Esophagus mucosa (tissue), 1 donor: Measurements from ENCODE around the gene RRAD. TPM values are rescaled to one million over a fixed set of nuclear protein-coding genes. Genes with fewer than 3 reads are reported as not detected.
"Not testable (repeated sequence)": the region's sequence is repeated elsewhere in the genome, so short reads cannot be mapped to it uniquely, and the experiment has no call there.

ENCODE experiments used
- ATAC-seq: fragments of 200-7000 bp; cut with Tn5 transposase; one replicate; pipeline ENCODE4 v1.9.1; 2020
- total RNA-seq: library from RNA; stranded (reverse); gene quantifications from one replicate; pipeline ENCODE4 v1.2.4, GENCODE V29; 2023
- donor health status: DM: yes; HTN: yes; CAD: no.

The RRAD gene
- total RNA-seq, 1 donor from 2014 or later, result 59.1 TPM

DNA sequence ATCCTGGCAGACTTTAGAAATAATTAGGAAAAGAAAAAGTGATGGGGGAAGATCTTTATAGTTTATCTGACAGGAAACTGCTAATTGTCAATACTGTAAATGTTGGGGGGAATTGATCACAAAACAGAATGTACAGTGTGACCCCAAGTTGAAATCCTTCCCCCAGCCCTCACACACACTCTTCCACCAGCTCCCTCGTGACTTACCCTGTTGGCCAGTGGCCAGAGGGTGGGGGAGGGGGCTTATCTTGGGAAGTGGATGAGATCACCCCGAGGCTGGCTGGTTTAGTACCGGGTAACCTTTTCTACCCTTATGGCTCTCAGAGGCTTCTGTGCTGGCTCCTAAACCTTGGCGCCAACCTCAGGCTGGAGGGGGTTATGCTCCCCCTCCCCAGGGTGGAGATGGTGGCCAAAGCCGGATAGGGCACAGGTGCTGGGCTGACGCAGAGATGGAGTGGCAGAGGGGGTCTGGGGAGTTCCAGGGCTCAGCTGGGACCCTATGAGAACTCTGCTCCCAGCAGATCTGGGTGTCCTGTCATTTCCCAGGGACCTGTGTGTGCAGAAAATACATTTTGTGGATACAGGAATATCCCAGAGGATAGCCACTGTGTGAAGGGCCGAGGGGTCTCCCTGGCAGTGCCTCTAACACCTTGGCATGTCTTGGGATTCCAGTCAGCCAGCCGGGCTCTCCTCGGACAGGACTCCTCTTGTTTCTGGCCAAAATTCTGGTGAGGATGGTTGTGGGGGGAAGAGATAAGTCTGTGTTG is 25.2 kb downstream of the RRAD start:
- ATAC-seq, result peak; percentile 2

GRCh38 chr16:66899310-66899944 is 25.9 kb downstream of the RRAD start:
- no peak for ATAC-seq

DNA sequence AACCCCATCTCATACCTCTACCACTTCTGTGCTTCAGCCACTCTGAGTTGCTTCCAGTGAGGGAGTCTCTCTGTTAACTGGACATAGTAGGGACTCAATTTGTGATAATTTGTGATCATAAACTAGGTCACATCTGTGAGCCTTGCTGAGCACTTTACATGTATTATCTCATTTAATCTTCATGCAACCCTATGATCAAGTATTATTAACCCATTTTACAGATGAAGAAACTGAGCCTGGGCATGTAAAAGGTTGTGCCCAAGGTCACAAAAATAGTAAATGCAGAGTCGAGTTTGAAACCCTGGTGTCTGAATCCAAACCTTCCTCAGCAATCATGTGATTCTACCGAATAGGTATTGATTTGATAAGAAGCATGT is 26.4 kb downstream of the RRAD start:
- ATAC-seq, result no peak

DNA sequence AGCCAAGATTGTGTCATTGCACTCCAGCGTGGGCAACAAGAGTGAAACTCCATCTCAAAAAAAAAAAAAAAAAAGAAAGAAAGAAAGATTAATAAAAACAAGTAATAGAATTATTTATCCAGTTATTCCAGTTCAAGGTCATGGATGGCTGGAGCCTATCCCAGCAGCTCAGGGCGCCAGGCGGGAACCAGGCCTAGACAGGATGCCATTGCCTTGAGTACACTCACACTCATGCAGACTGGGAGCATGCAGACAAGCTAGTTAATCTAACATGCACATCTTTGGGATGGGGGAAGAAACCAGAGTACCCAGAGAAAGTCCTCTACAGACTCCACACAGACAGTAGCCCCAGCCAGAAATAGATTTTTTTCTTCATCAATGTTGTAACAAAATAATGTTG is 27.1 kb downstream of the RRAD start:
- ATAC-seq, result peak; percentile 87

GRCh38 chr16:66896682-66897081 is 28.7 kb downstream of the RRAD start:
- ATAC-seq, result not testable (repeated sequence)

DNA sequence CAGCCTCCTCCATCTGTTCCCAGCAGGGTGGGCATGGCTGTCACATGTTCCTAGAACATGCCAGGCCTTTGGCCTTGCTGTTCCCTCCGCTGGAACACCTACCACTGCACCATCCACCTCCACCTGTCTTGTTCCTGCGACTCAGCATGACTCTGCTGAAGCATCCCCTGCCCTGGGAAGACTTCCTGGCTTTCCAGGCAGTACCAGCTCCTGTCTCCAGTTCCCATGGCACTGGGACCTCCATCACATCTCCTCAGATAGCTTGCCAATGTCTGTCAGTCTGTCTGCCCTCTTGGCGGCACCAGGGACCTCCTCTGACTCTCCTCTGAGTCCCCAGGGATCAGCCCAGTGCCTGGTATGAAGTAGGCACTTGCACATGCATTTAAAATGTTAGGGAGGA is 29.3 kb downstream of the RRAD start:
- peak; percentile 20 for ATAC-seq

- ATAC-seq, result no peak
Measured at GRCh38 chr16:66895689-66895979, 29.7 kb downstream of the RRAD start.

GRCh38 chr16:66894948-66895688 is 30.2 kb downstream of the RRAD start:
- ATAC-seq, result peak; percentile 58

GRCh38 chr16:66894055-66894454 is 31.3 kb downstream of the RRAD start:
- ATAC-seq, result no peak

DNA sequence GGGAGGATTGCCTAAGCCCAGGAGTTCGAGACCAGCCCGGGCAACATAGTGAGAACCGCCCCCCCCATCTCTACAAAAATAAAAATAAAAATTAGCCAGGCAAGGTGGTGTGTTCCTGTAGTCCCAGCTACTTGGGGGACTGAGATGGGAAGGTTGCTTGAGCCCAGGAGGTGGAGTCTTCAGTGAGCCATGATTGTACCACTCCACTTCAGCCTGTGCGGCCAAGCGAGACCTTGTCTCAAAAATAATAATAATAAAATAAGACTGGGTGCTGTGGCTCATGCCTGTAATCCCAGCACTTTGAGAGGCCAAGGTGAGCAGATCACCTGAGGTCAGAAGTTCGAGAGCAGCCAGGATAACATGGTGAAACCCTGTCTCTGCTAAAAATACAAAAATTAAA is 33.5 kb downstream of the RRAD start:
- ATAC-seq, result no peak

DNA sequence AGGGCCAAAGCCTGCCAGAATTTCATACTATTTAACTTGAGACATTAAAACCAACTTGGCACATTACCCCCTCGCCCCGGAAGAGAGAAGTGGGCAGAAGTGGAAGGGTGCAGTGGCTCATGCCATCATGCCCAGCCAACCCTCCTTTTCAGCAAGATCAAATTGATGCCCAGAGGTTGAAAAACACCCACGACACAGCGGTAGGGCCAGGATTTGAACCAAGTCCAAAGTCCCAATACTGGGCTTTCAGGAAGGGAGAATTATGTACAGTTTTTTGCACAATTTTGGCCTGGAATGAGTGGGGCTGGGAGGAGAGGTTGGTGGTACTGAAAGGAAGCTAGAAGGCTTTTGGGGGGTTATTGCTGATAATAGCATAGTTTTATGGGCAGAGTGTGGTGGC is 34.0 kb downstream of the RRAD start:
- no peak for ATAC-seq

DNA sequence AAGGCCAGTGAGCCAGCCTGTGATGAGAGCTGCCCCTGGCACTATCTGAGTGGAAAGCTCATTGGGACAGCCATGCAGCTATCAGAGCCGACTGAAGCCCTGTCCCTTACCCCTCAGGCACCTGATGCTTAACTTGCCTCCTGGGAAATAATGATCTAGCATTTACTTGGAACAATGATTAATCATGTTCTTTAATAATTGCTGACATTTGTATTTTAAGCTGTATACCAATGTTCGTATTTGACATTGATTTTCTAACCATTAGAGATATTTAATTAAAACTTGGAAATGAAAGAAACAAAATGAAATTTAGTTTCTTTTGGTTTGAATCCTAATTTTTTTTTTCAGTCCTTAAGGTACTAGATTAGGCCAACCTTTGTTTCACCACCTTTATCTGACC is 34.5 kb downstream of the RRAD start:
- no peak for ATAC-seq

GRCh38 chr16:66889622-66890021 is 35.7 kb downstream of the RRAD start:
- ATAC-seq, result peak; percentile 29

GRCh38 chr16:66888647-66889615 is 36.4 kb downstream of the RRAD start:
- ATAC-seq, result peak; percentile 27

- ATAC-seq, result no peak
Measured at GRCh38 chr16:66886914-66887313, 38.4 kb downstream of the RRAD start.

DNA sequence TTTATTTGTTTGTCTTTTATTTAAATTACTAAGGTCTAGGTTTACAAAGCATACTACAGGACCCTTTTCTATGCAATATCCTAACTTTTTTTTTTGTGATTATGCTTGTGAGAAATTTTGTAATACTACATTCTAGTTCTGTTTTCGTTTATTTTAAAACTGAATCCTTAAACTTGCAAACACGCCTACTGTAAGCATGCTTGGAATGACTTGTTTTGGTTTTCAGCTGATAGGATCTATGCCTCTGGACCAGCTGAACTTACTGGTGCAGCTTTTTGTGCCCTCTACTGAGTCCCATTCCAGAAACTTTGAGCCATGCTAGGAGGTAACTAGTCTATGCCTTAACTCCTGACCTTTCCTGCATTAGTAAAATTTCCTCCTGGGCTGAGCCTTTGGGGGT is 39.0 kb downstream of the RRAD start:
- no peak for ATAC-seq

DNA sequence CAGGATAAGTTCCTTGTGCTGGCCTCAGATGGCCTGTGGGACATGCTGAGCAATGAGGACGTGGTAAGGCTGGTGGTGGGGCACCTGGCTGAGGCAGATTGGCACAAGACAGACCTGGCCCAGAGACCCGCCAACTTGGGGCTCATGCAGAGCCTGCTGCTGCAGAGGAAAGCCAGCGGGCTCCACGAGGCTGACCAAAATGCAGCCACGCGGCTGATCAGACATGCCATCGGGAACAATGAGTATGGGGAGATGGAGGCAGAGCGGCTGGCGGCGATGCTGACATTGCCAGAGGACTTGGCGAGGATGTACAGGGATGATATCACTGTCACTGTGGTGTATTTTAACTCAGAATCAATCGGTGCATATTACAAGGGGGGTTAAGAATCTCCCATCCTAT is 39.8 kb downstream of the RRAD start:
- ATAC-seq, result no peak

DNA sequence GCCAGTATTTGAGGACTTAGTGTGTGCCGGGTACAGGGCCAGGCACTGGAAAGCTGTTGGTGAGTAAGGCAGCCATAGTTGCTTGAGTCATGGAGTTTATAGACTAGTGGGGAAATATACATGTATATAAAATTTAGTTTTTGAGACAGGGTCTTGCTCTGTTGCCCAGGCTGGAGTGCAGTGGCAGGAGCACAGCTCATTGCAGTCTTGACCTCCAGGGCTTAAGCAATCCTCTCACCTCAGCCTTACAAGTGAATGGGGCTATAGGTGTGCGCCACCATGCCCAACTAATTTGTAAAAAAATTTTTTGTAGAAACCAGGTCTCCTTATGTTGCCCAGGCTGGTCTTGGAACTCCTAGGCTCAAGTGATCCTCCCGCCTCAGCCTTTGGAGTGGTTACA is 42.6 kb downstream of the RRAD start:
- ATAC-seq, result no peak

DNA sequence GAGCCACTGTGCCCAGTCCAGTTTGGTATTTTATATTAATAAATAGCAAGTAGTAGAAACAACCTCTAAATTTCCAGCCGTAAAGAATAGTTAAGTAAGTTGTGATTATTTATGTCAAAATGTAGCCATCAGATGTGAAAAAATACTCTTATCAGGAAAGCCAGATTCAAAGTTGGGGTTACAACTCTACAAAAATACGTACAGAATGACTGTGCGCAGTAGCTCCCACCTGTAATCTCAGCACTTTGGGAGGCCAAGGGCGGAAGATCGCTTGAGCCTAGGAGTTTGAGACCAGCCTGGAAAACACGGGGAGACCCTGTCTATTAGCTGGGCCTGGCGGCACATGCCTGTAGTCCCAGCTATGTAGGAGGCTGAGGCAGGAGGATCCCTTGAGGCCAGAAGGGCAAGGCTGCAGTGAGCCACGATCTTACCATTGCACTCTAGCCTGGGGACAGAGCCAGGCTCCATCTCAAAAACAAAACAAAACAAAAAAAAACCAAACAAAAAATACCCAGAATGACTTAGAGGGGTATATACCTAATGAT is 43.3 kb downstream of the RRAD start:
- ATAC-seq, result no peak

DNA sequence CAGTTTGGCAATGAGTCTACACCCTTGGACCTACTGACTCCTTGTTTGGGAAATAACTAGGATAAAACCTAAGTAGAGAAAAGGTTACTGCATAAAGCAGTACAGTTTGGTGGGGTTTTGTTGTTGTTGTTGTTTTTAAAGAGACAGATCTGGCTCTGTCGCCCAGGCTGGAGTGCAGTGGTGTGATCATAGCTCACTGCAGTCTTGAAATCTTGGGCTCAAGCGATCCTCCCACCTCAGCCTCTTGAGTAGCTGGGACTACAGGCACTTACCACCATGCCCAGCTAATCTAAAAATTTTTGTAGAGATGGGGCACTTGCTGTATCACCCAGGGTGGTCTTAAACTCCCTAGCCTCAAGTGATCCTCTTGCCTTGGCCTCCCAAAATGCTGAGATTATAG is 43.8 kb downstream of the RRAD start:
- no peak for ATAC-seq

DNA sequence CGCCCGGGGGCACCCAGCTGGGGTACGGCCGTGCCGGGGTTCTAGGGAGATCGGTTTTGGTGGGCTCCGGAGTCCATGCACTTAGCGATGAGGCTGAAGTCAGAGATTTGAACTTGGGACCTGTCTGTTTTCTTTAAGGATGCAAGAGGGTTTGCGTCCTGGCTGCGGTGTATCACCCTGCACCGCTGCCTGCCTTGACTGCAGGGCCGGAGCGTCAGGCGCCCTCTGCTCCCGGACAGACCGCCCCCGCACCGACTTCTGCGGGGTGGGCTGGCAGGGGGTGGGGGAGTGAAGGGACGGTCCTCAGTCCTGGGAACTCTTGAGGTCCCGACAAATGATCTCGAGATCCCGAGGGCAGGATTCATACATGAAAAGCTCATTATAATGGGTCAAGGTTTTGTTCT is 44.3 kb downstream of the RRAD start:
- peak; percentile 25 for ATAC-seq

DNA sequence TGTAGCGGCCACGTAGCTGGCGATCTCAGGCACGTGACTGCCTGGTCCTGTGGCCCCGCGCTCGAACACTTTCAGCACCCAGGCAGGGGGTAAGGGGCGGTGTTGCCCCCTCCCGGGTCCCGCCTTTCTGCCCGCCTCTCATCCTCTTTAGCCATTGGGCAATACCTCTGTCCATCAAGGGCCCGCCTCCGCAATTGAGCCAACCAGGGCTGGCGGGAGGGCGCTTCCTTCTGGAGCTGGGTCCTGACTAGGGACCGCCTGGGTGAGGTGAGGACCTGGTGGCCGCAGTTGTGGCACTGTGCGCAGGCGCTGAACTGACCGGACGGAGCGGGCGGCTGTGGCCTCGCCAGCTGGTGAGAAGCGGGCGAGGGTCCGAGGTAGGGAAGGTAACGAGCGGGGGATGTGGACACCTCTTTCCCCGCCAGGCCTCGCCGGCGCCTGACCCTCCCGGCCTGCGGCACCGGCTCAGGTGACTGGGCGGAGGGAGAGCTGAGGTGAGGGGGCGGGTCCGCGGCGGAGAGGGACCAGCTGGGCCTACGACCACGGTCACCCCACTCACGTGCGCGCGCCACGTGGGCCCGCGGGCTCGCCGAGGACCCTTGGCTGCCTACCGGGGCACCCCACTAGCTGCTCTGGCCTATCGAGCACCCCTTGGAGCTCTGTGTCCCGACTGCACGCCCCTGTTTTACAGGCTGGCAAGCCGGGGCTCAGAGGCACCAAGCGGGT is 44.9 kb downstream of the RRAD start, which contains the start of gene PDP2:
Gene PDP2 (plus strand): TSS at position 228 of the 726 bp plus-strand sequence. CDS start 3,770 bp downstream, outside the sequence.
- ATAC-seq, result peak; percentile 95
